ENCODE measurements around the gene CD300LF. TPM values are rescaled to one million over a fixed set of nuclear protein-coding genes. Genes with fewer than 3 reads are reported as not detected.

The CD300LF gene
- under 1 TPM; 0.22 to 0.44 (median 0.36) TPM for polyA plus RNA-seq (ENCODE audit: insufficient read length in 4 of 4)

GRCh38 chr17:74712756-74713155 lies at the start of gene CD300LF:
Gene CD300LF, minus strand, starts transcription at chr17:74712923. Its CDS starts 57 bp downstream, at chr17:74712866.
- no peak for DNase-seq (ENCODE audit: low read depth in 4 of 4, low spot score in 2 of 4)

DNA sequence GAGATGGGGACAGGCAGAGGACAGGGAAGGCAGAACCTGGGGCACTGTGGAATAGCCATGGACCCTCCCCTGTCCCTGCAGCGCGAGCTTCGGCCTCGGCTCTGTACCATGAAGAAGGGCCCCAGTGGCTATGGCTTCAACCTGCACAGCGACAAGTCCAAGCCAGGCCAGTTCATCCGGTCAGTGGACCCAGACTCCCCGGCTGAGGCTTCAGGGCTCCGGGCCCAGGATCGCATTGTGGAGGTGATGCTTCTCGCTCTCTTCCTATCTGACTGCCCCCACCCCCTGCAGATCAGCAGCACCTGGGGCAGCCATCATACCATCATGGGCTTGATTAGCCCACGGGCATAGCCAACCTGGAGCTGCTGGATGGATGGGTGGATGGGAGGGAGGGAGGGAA lies 49.2 kb upstream of the CD300LF start:
- DNase-seq (ENCODE audit: low read depth in 4 of 4, low spot score in 2 of 4) = no peak

DNA sequence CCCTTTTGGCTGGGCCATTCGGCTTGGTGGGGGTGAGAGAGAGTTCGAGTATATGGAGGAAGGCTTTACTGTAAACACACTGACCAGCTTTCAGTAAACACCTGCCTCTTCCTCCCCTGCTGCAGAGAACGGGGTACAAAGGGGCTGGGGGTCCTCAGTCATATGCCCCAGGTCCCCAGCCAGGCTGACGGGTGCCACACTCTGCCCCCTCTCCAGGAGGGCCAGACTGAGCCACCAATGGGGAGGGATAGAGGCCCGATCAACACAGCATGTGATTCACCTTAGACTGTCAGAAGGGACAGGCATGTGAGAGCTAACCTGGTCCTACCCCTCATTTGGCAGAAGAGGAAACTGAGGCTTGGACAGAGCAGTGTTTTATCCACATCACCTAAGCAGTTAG lies 48.7 kb upstream of the CD300LF start:
- no peak for DNase-seq (ENCODE audit: low read depth in 4 of 4, low spot score in 2 of 4)

GRCh38 chr17:74760404-74761105 lies 47.8 kb upstream of the CD300LF start:
- no peak for DNase-seq (ENCODE audit: low read depth in 4 of 4, low spot score in 2 of 4)

DNA sequence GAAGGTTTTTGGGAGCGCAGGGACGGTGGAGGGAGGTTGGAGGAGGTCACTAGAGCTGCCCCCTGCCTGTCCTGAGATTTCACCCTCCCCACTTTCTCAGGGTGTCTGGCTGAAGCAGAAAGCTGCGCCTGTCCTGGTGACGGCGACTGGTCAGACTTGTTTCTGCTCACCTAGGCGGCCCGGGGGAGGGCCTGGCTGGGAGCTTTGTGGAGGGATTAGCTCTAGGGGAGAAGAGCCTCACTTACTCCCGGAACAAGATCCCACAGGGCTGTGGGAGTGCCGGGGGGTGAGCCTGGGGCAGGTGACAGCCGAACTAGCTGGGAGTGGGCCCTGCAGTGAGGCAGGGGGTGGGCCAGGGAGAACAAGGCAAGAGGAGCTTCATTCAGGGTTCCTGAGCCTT lies 47.2 kb upstream of the CD300LF start:
- DNase-seq (ENCODE audit: low read depth in 4 of 4, low spot score in 2 of 4) = no peak

GRCh38 chr17:74759243-74759801 lies 46.6 kb upstream of the CD300LF start:
- no peak for DNase-seq (ENCODE audit: low read depth in 4 of 4, low spot score in 2 of 4)

- no peak for DNase-seq (ENCODE audit: low read depth in 4 of 4, low spot score in 2 of 4)
Measured at GRCh38 chr17:74758848-74759168, 46.1 kb upstream of the CD300LF start.

- no peak for DNase-seq (ENCODE audit: low read depth in 4 of 4, low spot score in 2 of 4)
Measured at GRCh38 chr17:74757931-74758847, 45.5 kb upstream of the CD300LF start.

DNA sequence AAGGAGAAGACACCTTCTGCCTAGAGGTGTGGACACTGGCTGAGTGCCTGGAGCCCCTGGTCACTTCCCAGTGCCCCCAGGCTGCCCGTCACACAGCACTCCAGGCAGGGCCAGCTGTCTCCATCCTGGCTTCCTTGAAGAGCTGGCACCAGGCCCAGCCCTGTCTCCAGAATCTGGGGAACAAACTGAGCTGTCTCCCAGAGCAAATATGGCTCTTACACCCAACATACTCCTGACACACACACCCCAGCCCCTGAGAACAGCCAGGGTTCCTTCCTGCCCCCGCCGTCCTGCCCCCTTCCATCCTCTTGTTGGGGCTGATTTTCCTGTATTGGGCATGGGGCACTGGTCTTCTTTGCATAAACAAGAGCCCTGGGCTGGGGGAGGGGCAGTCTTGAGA lies 44.8 kb upstream of the CD300LF start:
- no peak for DNase-seq (ENCODE audit: low read depth in 4 of 4, low spot score in 2 of 4)

DNA sequence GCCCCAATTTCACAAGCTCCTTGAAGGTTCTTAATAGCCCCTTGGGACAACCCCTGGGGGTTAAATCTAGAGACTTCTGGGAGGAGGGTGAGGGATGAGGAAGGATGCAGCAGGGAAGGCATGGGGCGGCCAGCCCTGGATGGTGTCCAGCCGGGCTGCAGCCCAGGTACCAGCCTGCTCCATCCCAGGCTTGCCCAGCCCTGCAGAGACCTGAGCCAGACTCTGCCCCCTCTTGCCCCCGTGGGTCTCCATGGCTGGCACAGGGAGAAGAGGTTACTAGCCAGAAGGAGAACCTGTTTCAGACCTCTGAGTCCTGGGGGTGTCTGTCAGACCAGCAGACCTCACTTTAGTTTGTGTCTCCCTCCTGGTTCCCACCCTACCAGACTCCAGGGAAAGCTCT lies 44.2 kb upstream of the CD300LF start:
- no peak for DNase-seq (ENCODE audit: low read depth in 4 of 4, low spot score in 2 of 4)

- DNase-seq (ENCODE audit: low read depth in 4 of 4, low spot score in 2 of 4) = no peak
Measured at GRCh38 chr17:74755533-74755932, 42.8 kb upstream of the CD300LF start.

- DNase-seq (ENCODE audit: low read depth in 4 of 4, low spot score in 2 of 4) = no peak
Measured at GRCh38 chr17:74754832-74755231, 42.1 kb upstream of the CD300LF start.

DNA sequence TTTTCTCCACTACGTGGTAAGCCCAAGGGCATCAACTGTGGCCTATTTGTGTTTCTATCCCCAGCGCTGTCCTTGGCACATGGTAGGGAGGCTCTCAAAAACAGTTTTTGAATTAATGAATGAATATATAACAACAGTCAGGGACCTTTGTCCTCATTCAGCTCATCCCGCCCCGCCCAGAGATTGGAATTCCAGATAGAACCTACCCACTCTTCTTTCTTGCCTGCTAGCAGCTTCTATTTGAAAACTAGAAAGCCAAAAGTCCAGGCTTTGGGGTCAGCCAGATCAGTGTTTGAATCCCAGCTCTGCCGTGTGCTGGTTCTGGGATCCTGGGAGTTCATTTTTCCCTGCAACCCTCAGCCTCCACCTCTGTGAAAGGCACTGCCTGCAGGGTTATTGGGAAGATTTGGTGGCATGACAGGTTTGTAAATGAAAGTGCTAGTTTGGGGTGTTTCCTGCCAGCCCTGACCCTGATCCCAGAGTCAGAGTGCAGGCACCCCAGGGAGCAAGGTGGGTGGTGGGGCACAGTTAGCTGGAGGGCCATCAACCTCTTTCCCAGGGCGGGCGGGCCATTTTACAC lies 40.2 kb upstream of the CD300LF start:
- DNase-seq (ENCODE audit: low read depth in 4 of 4, low spot score in 2 of 4) = no peak

DNA sequence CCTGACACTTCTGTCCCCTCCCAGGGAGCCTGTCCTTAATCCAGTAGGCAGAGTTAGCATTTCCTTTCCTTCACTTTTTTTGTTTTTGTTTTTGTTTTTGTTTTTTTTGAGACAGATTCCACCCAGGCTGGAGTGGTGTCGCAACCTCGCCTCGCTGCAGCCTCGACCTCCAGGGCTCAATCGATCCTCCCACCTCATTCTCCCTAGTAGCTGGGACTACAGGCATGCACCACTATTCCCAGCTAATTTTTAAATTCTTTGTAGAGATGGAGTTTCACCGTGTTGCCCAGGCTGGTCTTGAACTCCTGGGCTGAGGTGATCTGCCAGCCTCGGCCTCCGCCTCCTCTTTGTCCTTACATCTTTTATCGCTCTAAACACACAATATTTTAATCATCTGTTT lies 39.7 kb upstream of the CD300LF start:
- no peak for DNase-seq (ENCODE audit: low read depth in 4 of 4, low spot score in 2 of 4)

DNA sequence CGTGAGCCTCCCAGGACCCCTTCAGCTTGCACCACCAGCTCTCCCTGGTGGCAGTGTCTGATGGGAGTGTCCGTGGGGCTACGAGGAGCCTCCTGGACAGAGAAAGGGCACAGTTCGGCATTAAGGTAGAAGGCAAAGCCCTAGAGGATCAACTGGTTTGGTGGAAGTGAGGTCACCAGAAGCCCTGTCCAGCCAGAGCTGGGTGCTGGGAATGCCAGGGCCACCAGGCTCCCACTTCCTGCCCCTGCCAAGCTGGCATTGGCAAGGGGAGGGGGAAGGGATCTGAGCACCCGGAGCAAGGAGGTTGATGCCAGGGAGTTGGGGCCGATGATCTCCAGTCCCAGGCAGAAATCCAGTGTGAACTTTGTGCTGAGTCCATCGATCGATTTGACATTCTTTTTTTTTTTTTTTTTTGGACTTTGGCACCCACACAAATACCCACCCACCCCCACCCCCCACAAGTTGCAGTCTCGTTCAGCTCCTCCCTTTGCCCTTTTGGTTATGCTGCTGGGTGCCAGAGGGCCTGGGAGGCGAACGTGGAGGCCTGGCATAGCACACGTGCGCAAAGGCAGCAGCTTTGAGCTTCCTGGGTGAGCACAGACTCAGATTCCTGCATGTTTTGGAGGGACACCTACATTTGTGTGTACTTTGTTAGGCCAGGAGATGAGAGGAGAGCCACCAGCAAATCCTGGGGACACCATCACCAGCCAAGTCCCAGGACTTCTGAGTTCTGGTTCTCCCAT lies 37.8 kb upstream of the CD300LF start:
- no peak for DNase-seq (ENCODE audit: low read depth in 4 of 4, low spot score in 2 of 4)

GRCh38 chr17:74750039-74750326 lies 37.3 kb upstream of the CD300LF start:
- no peak for DNase-seq (ENCODE audit: low read depth in 4 of 4, low spot score in 2 of 4)

GRCh38 chr17:74749279-74750038 lies 36.7 kb upstream of the CD300LF start:
- no peak for DNase-seq (ENCODE audit: low read depth in 4 of 4, low spot score in 2 of 4)

DNA sequence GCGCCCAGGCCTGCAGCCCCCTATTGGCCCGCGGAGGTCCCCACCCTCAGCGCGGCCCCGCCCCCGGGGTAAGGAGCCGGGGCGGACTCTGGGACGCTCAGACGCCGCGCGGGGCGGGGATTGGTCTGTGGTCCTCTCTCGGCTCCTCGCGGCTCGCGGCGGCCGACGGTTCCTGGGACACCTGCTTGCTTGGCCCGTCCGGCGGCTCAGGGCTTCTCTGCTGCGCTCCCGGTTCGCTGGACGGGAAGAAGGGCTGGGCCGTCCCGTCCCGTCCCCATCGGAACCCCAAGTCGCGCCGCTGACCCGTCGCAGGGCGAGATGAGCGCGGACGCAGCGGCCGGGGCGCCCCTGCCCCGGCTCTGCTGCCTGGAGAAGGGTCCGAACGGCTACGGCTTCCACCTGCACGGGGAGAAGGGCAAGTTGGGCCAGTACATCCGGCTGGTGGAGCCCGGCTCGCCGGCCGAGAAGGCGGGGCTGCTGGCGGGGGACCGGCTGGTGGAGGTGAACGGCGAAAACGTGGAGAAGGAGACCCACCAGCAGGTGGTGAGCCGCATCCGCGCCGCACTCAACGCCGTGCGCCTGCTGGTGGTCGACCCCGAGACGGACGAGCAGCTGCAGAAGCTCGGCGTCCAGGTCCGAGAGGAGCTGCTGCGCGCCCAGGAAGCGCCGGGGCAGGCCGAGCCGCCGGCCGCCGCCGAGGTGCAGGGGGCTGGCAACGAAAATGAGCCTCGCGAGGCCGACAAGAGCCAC lies 36.0 kb upstream of the CD300LF start, which contains the start of gene NHERF1:
NHERF1 (plus strand) TSS at position 100 of the 750 bp plus-strand sequence; CDS start at position 319, 219 bp downstream.
- peak in 1 of 4 donors; percentile 88 for DNase-seq (ENCODE audit: low read depth in 4 of 4, low spot score in 2 of 4)

DNA sequence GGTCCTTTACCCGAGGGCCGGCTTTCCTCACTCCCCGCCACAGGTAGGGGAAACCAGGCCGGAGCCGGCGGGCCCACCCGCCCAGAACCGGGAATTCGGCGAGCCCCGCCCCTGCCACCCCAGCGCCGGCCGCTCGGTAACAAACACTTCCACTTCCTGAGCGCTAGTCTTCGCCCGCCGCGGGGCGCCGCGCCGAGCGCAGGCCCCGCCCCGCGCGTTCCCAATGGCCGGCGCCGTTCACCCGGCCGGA lies 35.5 kb upstream of the CD300LF start:
- DNase-seq (ENCODE audit: low read depth in 4 of 4, low spot score in 2 of 4) = no peak

GRCh38 chr17:74746922-74747321 lies 34.2 kb upstream of the CD300LF start:
- no peak for DNase-seq (ENCODE audit: low read depth in 4 of 4, low spot score in 2 of 4)
